DMS153 treated with DMSO at 0.1 percent for 48 hours (cell line): ENCODE data around the gene GATB.

ENCODE experiments used
- DNase-seq: peaks from one replicate; lab custom pipeline; 2025; ENCODE audit not compliant: unreplicated experiment; lab: John Stamatoyannopoulos, UW

The GATB gene

DNA sequence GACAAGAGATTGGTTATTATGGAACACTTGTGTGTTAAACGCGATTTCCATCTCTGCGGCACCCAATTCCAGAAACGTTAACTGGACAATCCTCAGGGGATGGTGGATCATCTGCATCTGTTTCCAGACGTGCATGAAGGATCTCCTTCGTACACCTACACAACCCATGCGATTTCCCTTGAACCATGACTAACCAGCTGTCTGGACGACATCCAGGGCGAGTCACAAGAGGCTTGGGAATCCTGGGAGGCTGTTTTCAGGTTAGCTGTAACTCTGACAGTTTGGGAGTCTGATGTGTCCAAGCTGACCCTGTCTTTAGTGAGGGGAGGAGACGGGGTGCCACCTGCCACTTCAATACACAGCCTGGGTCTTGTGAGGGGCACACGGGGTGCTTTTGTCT is 84.5 kb downstream of the GATB start:
- DNase-seq, result no peak

DNA sequence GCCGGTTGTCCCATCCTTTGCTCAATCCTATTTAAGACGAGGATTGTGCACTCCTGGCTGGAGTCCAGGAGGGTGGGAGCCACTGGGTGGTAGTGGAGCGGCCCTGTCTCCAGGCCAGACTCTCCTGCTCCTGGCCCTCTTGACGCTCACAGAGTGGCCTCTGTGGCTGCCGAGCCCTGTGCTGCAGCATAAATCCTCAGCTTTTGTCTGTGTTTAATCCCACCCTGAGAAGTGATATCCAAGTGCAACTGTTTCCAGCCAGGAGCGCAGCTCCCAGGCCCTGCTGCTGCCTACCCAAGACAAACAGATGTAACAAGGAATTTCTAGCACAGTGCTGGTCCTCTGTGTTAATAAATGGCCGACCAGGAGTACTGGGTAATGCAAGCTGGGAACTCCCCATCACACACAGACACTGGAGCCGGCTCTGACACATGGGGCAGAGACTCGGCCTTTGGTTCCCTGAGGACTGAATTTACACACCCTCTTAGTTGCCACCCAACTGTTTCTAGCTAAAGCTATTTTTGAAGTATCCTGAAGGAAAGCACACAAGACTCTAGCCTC is 85.3 kb downstream of the GATB start:
- no peak for DNase-seq

GRCh38 chr4:151674804-151675391 is 85.9 kb downstream of the GATB start:
- peak; percentile 41 for DNase-seq

GRCh38 chr4:151673908-151674520 is 86.8 kb downstream of the GATB start:
- DNase-seq, result no peak

GRCh38 chr4:151672996-151673395 is 87.8 kb downstream of the GATB start:
- no peak for DNase-seq

GRCh38 chr4:151671541-151672059 is 89.2 kb downstream of the GATB start:
- DNase-seq, result no peak

- no peak for DNase-seq
Measured at GRCh38 chr4:151670843-151671242, 90.0 kb downstream of the GATB start.

GRCh38 chr4:151669990-151670389 is 90.8 kb downstream of the GATB start:
- DNase-seq, result no peak

DNA sequence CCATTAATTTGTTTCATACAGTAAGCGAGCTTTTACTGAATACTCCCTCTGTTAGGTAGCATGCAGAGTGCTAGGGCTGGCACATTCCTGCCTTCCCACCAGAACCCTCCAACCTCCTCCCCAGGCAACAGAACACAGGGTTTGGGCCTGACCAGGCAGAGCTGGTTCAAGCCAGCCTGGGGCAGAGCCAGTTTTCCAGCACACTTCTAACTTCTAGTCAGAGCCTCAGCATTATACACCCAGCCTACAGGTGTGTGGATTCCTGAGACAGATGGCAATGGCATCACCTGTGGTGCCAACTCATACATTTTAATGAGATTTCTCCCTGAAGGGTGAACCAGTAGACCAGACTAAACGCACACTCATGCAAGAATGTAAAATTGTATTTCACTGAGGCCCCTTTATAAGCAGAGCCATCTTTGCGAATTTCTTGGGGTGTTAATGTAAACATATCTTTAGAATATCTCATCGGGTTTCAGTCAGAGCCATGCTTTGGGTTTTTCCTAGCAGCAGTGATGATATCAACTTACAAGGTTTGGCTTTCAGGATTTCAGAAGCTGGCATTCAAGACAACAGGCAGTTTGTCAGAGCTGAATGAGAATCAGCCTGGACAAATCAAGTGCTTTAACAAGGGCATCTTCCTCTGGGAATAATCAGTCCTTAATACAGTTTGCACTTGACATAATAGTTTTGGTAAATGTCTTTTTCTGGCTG is 92.0 kb downstream of the GATB start:
- DNase-seq, result no peak

DNA sequence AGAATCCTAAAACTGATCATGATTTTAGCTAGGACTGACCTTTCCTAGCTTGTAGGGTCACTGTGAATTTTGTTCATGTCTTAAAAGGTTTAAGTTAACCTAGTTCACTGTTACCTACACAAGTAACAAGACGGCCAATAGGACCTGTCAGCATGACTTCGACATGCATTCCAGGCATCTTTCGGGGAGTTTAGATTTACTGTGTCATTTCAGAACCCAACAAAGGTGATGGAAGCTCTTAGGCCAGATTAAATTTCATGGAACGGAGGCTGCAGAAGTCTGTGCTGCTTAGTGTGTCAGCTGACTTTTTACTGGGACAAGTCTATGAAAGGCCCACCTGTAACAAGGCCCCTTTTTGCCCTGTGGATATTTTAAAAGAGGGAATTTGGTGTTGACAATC is 93.1 kb downstream of the GATB start:
- DNase-seq, result no peak

DNA sequence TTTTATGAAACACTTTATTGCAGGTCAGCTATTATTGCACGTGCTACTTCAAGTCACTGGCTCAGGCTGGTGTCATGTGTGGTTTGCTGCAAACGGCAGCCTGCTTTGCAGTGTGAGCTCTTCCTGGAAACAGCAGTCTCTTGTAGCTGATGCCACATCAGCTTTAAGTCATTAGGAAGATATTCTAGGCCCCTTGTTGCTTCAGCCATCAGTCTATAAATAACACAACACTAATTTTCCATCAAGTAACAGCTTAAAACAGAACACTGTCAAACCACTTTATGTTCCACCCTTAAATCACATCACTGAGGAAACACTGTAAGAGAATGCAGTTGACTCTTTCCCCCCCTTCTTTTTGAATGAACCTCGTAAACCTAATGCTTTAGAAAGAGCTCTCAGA is 93.8 kb downstream of the GATB start:
- DNase-seq, result no peak

DNA sequence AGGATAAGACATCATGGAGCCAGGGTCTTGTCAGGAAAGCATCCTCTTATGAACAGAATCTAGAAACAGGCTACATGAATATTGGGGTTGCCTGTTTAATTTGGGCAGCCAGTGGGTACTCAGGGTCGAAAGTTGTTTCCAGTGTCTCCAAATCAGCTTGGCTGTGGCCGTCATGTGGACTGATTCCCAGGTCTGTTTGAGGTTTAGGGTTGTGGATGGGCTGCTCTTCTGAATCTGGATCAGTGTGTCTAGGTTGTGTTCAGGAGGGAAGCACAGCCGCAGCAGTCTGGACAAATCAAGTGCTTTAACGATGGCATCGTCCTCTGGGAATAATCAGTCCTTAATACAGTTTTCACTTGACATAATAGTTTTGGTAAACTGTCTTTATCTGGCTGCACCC is 94.3 kb downstream of the GATB start:
- no peak for DNase-seq

- no peak for DNase-seq
Measured at GRCh38 chr4:151665785-151666127, 95.1 kb downstream of the GATB start.

GRCh38 chr4:151665022-151665784 is 95.6 kb downstream of the GATB start:
- no peak for DNase-seq

DNA sequence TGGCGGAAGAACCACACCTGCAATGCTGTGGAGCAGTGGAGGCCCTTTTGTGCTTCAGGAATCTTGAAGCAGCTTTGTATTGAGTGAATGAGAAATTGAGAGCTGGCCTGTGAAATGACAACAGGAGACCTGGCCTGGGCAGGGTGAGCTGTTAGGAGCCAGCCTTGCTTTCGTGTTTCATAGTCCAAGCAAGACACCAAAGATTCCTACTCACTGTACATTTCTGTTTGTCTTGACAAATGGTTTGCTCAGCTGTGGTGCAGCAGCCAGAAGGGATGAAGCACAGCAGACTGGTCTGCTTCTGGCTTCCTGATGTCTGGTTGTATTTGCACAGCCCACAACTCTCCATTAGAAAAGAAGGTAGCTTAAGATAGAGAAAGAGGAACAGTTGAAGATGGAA is 96.5 kb downstream of the GATB start:
- no peak for DNase-seq

DNA sequence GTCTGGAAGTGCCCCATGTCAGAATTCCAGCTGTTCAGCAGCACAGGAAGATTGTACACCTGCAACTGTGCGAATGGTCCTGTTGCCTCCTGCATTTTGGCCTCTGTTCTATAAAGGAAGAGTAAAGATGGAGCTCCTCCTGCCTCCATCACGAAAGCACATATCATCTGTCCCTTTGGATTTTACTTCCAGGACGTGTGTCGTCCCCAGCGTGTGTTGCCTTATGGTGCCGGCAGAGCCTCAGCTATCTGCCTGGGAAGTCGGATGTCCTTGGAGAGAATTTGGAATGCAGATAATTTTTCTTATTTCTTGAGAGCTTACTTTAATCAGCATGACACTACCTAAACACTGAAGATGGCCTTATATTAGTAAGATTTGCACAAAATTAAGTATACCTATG is 97.7 kb downstream of the GATB start:
- no peak for DNase-seq

- DNase-seq, result no peak
Measured at GRCh38 chr4:151661873-151662272, 98.9 kb downstream of the GATB start.

DNA sequence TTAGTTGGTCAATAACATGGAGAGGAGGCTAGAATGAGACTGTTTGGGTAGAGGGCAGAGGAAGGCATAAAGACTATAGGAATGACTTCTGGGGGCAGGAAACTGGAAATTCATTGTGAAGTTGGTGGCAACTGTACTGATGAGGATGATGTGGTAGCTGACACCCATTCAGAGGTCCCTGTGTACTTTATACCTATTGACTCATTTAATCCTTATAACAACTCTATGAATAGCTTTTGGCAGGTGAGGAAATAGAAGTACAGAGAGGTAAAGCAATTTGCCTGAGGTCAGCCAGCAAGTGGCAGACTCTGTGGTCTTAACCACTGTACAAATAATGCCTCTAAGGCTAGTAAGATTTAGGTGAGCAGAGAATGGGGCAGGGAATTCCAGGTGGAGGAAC is 100.1 kb downstream of the GATB start:
- DNase-seq, result no peak

DNA sequence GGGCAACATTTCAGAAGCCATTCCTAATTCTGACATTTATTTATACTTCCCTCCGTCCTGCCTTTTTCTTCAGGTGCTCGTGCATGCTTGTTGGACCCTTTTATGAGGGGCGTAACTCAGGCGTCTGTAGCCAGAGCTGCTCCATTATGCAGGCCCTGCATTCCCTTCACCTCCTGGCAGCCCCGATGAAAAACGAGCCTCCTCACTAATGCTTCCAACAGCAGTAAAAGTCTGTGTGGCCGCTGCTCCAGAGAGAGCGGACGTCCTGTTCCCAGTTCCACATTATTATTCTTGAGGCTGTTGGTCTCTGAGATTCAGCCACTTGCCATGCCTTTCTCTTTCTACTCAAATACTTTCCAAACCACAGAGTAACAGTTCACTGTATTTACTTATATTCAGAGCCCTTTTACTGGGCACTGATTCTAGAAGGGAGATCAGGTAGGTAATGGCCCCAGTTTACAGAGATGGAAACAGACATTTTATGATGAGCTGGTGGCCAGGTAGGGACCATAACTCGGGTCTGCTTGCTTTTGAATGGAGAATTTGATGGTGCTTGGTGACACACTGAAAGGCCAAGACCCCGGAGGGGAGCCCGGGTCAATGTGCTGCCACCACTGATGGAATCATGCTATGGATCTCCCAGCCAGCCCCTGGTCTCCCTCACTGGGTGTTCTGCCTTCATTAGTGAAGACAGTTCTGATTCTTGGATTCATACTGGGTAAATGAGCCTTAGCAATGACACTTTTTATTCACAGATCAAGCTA is 101.0 kb downstream of the GATB start:
- no peak for DNase-seq

DNA sequence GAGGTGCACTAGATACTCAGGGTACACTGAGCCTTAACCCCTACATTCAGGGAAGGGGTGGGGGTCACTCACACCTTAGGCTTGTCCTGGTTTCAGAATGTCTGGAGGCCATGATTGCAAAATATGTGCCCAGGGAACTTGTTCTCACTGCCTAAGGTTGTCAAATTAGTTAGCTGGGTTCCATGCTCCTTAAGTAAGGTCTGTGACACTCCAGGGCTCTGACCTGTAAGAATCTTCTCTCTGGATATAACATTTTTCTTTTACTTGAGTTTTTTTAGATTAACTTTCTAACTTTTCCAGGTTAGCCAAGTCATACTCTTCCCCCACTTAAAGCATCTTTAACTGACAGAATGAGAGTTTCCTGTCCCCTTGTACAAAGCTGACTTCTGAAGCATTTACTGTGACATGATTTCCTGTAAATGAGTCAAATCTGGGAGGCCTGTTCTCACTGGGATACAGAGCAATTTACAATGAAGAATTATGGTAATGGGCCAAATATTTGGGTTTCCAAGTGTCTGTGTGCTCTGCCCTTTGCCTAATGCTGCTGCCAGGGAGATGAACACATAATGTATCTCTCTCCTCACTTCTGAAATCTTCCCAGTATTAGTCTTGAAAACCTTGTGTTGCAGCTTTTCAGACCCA is 101.7 kb downstream of the GATB start:
- no peak for DNase-seq
